DOHH2 (cell line): Measurements from ENCODE around the gene BGN.

Experiments
- H3F3A ChIP-seq: fragments of 200-600 bp; sonication (generic), shearing (Covaris generic); 2 replicates; pipeline ENCODE4 v1.6.0; 2016; ENCODE audit warnings: antibody characterized with exemption, mild to moderate bottlenecking; ENCODE audit not compliant: control insufficient read depth, insufficient read depth
- H3K27ac ChIP-seq: fragments of 200-600 bp; sonication (generic); 2 replicates; pipeline ENCODE4 v1.5.1; 2014; ENCODE audit warnings: low read depth, mild to moderate bottlenecking, low read length, moderate library complexity
- H3K27me3 ChIP-seq: fragments of 200-600 bp; sonication (generic); 2 replicates; pipeline ENCODE4 v1.6.1; 2014; ENCODE audit warnings: mild to moderate bottlenecking, low read length, mixed read lengths; ENCODE audit not compliant: control insufficient read depth
- H3K36me3 ChIP-seq: fragments of 200-600 bp; sonication (generic); 2 replicates; pipeline ENCODE4 v1.6.1; 2014; ENCODE audit warnings: mild to moderate bottlenecking, low read length, moderate library complexity, mixed read lengths; ENCODE audit not compliant: control insufficient read depth
- H3K4me1 ChIP-seq: fragments of 200-600 bp; sonication (generic); 2 replicates; pipeline ENCODE4 v1.6.1; 2014; ENCODE audit warnings: mild to moderate bottlenecking, low read length, mixed read lengths; ENCODE audit not compliant: control insufficient read depth
- H3K4me2 ChIP-seq: fragments of 200-600 bp; sonication (generic); 2 replicates; pipeline ENCODE4 v1.6.0; 2014; ENCODE audit warnings: mild to moderate bottlenecking, low read length, moderate library complexity
- H3K4me3 ChIP-seq: fragments of 200-600 bp; sonication (generic); 2 replicates; pipeline ENCODE4 v1.5.1; 2014; ENCODE audit warnings: mild to moderate bottlenecking, low read length, mixed read lengths
- H3K79me2 ChIP-seq: fragments of 200-600 bp; sonication (generic); 2 replicates; pipeline ENCODE4 v1.6.1; 2014; ENCODE audit warnings: mild to moderate bottlenecking, low read length, mixed read lengths; ENCODE audit not compliant: control insufficient read depth
- H3K9me2 ChIP-seq: fragments of 200-600 bp; sonication (generic); replicated peaks from 2 replicates; pipeline ENCODE4 v1.6.1; 2014; ENCODE audit warnings: mild to moderate bottlenecking, low read length, mixed read lengths; ENCODE audit not compliant: control insufficient read depth
- H3K9me3 ChIP-seq: fragments of 200-600 bp; sonication (generic); 2 replicates; pipeline ENCODE4 v1.6.1; 2014; ENCODE audit warnings: antibody characterized with exemption, low read length, mixed read lengths; ENCODE audit not compliant: control insufficient read depth, insufficient read depth
- H4K20me1 ChIP-seq: fragments of 200-600 bp; sonication (generic); 2 replicates; pipeline ENCODE4 v1.6.0; 2014; ENCODE audit warnings: low read depth, mild to moderate bottlenecking, antibody characterized with exemption, low read length, moderate library complexity; ENCODE audit not compliant: control insufficient read depth, insufficient read depth
- EZH2phosphoT487 ChIP-seq: fragments of 200-600 bp; sonication (generic); IDR thresholded peaks from 2 replicates; pipeline ENCODE4 v1.6.1; 2017; ENCODE audit warnings: borderline replicate concordance, mild to moderate bottlenecking, antibody characterized with exemption, low read length, moderate library complexity, mixed read lengths
- TF ChIP-seq, protein P1 (sequence below): fragments of 200-600 bp; sonication (generic); IDR thresholded peaks from one replicate; pipeline ENCODE4 v1.5.1; 2014; ENCODE audit warnings: antibody characterized with exemption, mild to moderate bottlenecking, low read depth, low read length; ENCODE audit not compliant: poor library complexity, severe bottlenecking

Gene BGN

DNA sequence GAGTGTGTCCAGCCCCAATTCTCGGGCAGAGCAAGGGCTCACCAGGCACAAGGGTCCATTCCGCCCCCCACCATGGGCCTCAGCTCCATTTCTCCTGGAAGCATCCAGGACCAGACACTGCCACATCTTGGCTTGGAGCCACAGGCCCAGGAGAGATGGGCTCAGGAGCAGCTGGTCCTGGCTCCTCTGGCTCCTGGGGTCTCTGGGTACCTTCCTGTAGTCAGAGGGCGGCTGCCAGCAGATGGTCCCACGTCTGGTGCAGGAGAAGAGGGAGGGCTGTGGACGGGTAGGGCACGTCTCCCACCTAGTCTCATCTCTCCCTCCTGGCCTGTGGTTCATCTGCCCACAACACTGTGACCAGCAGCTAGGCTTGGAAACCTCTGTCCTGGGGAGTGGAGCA lies 30.7 kb downstream of the BGN start:
- H3K27ac ChIP-seq = no peak overlapping the region
- no peaks in the 10 kb centered on the region for H3F3A ChIP-seq
- no peaks in the 10 kb centered on the region for H3K36me3 ChIP-seq
- H3K79me2 ChIP-seq = no peaks in the 10 kb centered on the region
- TF ChIP-seq, protein P1, sequence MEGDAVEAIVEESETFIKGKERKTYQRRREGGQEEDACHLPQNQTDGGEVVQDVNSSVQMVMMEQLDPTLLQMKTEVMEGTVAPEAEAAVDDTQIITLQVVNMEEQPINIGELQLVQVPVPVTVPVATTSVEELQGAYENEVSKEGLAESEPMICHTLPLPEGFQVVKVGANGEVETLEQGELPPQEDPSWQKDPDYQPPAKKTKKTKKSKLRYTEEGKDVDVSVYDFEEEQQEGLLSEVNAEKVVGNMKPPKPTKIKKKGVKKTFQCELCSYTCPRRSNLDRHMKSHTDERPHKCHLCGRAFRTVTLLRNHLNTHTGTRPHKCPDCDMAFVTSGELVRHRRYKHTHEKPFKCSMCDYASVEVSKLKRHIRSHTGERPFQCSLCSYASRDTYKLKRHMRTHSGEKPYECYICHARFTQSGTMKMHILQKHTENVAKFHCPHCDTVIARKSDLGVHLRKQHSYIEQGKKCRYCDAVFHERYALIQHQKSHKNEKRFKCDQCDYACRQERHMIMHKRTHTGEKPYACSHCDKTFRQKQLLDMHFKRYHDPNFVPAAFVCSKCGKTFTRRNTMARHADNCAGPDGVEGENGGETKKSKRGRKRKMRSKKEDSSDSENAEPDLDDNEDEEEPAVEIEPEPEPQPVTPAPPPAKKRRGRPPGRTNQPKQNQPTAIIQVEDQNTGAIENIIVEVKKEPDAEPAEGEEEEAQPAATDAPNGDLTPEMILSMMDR = no peak
- no peak for TF ChIP-seq EZH2phosphoT487
- H3K9me3 ChIP-seq = no peaks in the 10 kb centered on the region
- no peaks in the 10 kb centered on the region for H4K20me1 ChIP-seq
- no peak overlapping the region for H3K4me2 ChIP-seq
- no peaks in the 10 kb centered on the region for H3K4me1 ChIP-seq
- H3K4me3 ChIP-seq = no peak overlapping the region
- no peaks in the 10 kb centered on the region; the same call in 1 of the 2 replicates for H3K27me3 ChIP-seq
- no peaks in the 10 kb centered on the region for H3K9me2 ChIP-seq

DNA sequence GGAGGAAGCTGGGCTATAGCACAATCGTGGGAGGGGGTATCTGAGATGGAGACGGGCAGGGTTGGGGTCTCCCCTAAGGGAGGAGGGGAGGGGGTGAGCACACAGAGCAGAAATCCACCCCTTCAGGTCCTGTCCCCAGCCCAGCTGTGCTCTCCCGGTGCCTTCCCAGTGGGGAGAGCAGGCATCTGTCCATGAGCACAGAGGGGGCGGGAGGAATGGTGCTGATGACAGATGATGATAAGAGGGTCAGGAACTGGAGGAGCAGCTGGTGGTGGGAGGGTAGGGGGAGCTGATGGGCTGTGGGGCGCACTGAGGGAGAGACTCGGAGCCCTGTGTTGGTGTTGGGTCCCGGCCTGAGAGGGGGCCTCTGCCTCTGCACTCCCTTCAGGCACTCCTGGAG lies 31.3 kb downstream of the BGN start:
- H3K4me1 ChIP-seq = no peaks in the 10 kb centered on the region
- no peak for TF ChIP-seq EZH2phosphoT487
- TF ChIP-seq, protein P1 = no peak

GRCh38 chrX:153526801-153527200 lies 32.0 kb downstream of the BGN start:
- H3K4me3 ChIP-seq = no peak overlapping the region
- H3K27me3 ChIP-seq = no peaks in the 10 kb centered on the region; the same call in 1 of the 2 replicates
- no peaks in the 10 kb centered on the region for H3F3A ChIP-seq
- no peaks in the 10 kb centered on the region for H4K20me1 ChIP-seq
- no peaks in the 10 kb centered on the region for H3K9me3 ChIP-seq
- no peaks in the 10 kb centered on the region for H3K79me2 ChIP-seq
- no peaks in the 10 kb centered on the region for H3K4me1 ChIP-seq
- no peak overlapping the region for H3K27ac ChIP-seq
- TF ChIP-seq, protein P1 = no peak
- no peak for TF ChIP-seq EZH2phosphoT487
- H3K36me3 ChIP-seq = no peaks in the 10 kb centered on the region
- no peak overlapping the region for H3K4me2 ChIP-seq
- H3K9me2 ChIP-seq = no peaks in the 10 kb centered on the region

More for the DNA sequence above, 31.3 kb downstream of the BGN start:
- no peaks in the 10 kb centered on the region for H4K20me1 ChIP-seq
- H3K36me3 ChIP-seq = no peaks in the 10 kb centered on the region
- H3K9me2 ChIP-seq = no peaks in the 10 kb centered on the region
- H3K79me2 ChIP-seq = no peaks in the 10 kb centered on the region
- no peaks in the 10 kb centered on the region; the same call in 1 of the 2 replicates for H3K27me3 ChIP-seq
- no peak overlapping the region for H3K4me3 ChIP-seq
- no peak overlapping the region for H3K4me2 ChIP-seq
- no peaks in the 10 kb centered on the region for H3K9me3 ChIP-seq
- no peaks in the 10 kb centered on the region for H3F3A ChIP-seq
- no peak overlapping the region for H3K27ac ChIP-seq
